Measurements from ENCODE around the gene KRT7.

GRCh38 chr12:52257074-52257551 lies 24.1 kb downstream of the KRT7 start:
- no peak for TF ChIP-seq RXRA (IDR thresholded peaks at IDR 0.05)
- TF ChIP-seq CTCF (IDR thresholded peaks at IDR 0.05; ENCODE audit: low read depth, low read length, missing input control) = no peak
- TF ChIP-seq REST (IDR thresholded peaks at IDR 0.05) = no peak
- no peak for TF ChIP-seq SP1 (IDR thresholded peaks at IDR 0.05)
- TF ChIP-seq, protein P1, sequence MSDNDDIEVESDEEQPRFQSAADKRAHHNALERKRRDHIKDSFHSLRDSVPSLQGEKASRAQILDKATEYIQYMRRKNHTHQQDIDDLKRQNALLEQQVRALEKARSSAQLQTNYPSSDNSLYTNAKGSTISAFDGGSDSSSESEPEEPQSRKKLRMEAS (IDR thresholded peaks at IDR 0.05) = no peak
- no peak for TF ChIP-seq GABPA (IDR thresholded peaks at IDR 0.05 in 1 of 2, conservative IDR thresholded peaks at IDR 0.05 in 1 of 2)
- TF ChIP-seq, protein P2, sequence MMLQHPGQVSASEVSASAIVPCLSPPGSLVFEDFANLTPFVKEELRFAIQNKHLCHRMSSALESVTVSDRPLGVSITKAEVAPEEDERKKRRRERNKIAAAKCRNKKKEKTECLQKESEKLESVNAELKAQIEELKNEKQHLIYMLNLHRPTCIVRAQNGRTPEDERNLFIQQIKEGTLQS (IDR thresholded peaks at IDR 0.05) = no peak
- no peak for TF ChIP-seq YY1 (IDR thresholded peaks at IDR 0.05)
- no peak for TF ChIP-seq TAF1 (conservative IDR thresholded peaks at IDR 0.05)
- no peak for TF ChIP-seq NR2F2 (IDR thresholded peaks at IDR 0.05)
- no peak for TF ChIP-seq EGR1 (IDR thresholded peaks at IDR 0.05; ENCODE audit: low read depth in 2 of 2)
- TF ChIP-seq HNF4G (IDR thresholded peaks at IDR 0.05) = no peak
- TF ChIP-seq RAD21 (IDR thresholded peaks at IDR 0.05) = no peak

Measured in liver (tissue), 3 donors.